Measurements from ENCODE around the gene DNAJC3.

Gene DNAJC3

DNA sequence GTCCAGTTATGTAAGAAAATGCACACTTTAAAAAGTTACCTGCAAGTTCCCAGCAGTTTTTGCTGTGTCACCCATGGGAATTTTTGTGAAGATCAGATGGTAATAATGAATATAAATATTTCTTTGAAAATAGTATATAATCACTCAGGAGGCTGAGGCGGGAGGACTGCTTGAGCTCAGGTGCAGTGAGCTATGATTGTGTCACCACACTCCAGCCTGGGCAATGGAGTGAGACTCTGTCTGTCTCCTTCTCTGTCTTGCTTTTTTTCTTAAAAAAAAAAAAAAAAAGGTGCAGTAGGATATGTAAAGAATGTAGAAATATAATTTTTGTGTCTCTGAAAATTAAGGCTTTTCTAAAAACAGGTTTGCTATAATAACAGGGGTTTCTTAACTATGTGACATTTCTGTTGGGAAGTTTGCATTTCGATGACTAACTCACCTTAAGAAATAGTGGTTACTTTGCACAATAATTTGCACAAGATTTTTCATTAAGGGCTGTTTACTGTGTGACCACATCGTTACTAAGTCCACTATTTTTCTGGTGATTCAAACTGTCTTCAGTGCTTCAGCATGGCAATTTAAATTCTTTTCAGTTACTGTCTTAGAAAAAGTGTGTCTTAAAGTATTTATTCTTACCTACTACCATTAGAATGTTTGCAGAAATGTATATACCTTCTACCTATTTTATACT lies 37.3 kb downstream of the DNAJC3 start:
- no peak overlapping the region for H3K27ac ChIP-seq
- TF ChIP-seq CTCF (IDR thresholded peaks at IDR 0.05) (no peak), ZFX (IDR thresholded peaks at IDR 0.05; ENCODE audit: borderline replicate concordance) (no peak)

DNA sequence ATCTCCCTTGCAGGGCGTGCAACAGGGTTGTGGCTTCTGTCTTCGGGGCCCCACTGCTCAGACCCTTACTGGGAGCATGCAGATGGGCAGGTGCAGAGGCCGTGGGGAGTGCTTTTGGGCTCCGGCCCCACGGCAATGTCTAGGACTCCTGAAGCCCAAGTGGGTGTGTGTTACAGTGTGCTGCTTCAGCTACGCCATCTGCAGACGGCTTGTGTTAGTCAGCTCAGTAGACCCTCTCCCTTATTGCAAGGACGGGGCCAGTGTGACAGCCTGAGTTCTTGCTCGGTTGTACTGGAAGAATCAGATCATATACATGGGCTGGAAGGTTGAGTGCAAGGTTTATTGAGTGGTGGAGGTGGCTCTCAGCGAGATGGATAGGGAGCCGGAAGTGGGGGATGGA lies 39.3 kb downstream of the DNAJC3 start:
- H3K27ac ChIP-seq, result no peak overlapping the region
- no peak for TF ChIP-seq CTCF (IDR thresholded peaks at IDR 0.05)
- no peak for TF ChIP-seq ZFX (IDR thresholded peaks at IDR 0.05; ENCODE audit: borderline replicate concordance)

- H3K27ac ChIP-seq, result no peak overlapping the region
- TF ChIP-seq ZFX (IDR thresholded peaks at IDR 0.05; ENCODE audit: borderline replicate concordance) (no peak), CTCF (IDR thresholded peaks at IDR 0.05) (no peak)
Observed at GRCh38 chr13:95722241-95722640, 45.3 kb downstream of the DNAJC3 start.

- TF ChIP-seq ZFX (IDR thresholded peaks at IDR 0.05; ENCODE audit: borderline replicate concordance), result no peak
- TF ChIP-seq CTCF (IDR thresholded peaks at IDR 0.05), result no peak
- H3K27ac ChIP-seq, result no peak overlapping the region
Observed at GRCh38 chr13:95723438-95723837, 46.5 kb downstream of the DNAJC3 start.

DNA sequence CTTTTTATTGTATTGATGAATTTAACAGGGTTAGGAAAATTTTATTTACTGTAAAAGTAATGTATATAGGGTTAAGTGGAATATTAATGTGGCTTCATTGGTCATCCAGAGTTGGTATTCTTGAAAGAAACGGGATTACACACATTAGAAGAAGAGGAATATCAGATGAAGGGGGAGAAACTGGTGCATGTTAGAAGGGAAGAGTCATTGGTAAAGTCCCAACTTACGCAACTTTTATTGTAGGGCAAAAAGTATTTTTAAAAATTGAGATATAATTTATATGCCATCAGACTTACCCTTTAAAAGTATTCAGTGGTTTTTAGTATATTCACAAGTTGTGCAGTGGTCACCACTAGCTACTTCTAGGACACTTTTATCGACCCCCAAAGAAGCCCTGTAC lies 47.3 kb downstream of the DNAJC3 start:
- no peak for TF ChIP-seq ZFX (IDR thresholded peaks at IDR 0.05; ENCODE audit: borderline replicate concordance)
- TF ChIP-seq CTCF (IDR thresholded peaks at IDR 0.05), result no peak
- H3K27ac ChIP-seq, result no peak overlapping the region

DNA sequence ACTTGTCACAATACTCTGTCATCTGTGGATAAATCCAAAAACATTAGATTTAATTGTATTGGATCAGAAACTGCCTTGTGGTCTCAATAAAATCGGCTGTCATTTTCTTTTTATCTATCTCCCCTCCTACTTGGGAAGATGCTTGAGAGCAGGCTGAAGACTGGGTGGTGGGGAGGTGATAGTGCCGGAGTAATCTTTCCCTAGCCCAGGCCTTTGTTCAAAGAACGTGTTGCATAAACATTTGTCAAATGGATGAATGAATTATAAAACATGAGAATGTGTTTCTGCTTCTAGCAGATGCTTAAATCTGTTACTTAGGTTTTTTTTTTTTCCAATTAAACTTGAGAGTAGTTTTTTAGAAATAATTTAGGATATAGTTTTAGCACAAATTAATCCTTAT lies 49.9 kb downstream of the DNAJC3 start:
- TF ChIP-seq CTCF (IDR thresholded peaks at IDR 0.05) (no peak), ZFX (IDR thresholded peaks at IDR 0.05; ENCODE audit: borderline replicate concordance) (no peak)

GRCh38 chr13:95728957-95729356 lies 52.0 kb downstream of the DNAJC3 start:
- TF ChIP-seq ZFX (IDR thresholded peaks at IDR 0.05; ENCODE audit: borderline replicate concordance) (no peak), CTCF (IDR thresholded peaks at IDR 0.05) (no peak)
- no peak overlapping the region for H3K27ac ChIP-seq

More for the DNA sequence above, 49.9 kb downstream of the DNAJC3 start:
- no peak overlapping the region for H3K27ac ChIP-seq
